Loucy (cell line): ENCODE measurements around the gene ENOX1.

Source experiments
- CTCF ChIP-seq: fragments of 200-600 bp; sonication (generic); conservative IDR thresholded peaks from 2 replicates; pipeline ENCODE4 v1.5.1; 2014; ENCODE audit warnings: mild to moderate bottlenecking, antibody characterized with exemption, low read length
- EZH2phosphoT487 ChIP-seq: fragments of 200-600 bp; IDR thresholded peaks from 2 replicates; pipeline ENCODE4 v1.6.1; 2018; ENCODE audit warnings: antibody characterized with exemption, mild to moderate bottlenecking, moderate library complexity, borderline replicate concordance

DNA sequence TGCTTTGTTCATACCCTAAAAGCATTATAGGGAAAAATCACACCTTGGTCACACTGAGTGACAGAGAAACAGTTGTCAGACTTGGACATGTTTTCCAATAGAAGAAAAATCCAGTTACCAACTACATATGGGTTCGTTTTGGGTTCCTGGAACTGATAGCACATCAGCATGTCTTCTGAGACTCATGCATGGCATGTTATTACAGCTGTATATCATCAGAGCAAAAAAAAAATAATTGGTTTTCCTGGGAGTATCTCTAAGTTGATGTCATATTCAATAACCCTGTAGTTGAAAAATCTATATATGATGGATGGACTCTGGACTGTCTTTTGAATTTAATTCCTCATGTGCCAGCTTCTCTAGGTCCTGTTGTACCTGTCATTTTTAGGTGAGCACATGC is 551.7 kb downstream of the ENOX1 start:
- TF ChIP-seq CTCF (no peak), EZH2phosphoT487 (no peak)
